PFSK-1 (cell line): ENCODE results near the gene TMEM176A.

ENCODE experiments used
- POLR2AphosphoS5 ChIP-seq: IDR thresholded peaks from 2 replicates; pipeline ENCODE4 v1.6.1; 2012; ENCODE audit warnings: low read depth, mild to moderate bottlenecking, control low read depth, low read length, moderate library complexity
- REST ChIP-seq, 2 experiments: IDR thresholded peaks; 2 replicates each; pipeline versions ENCODE4 v1.6.1 to v1.8.0; 2011 to 2012; ENCODE audit warnings: low read depth in 2 of 2, low read length in 2 of 2, control low read depth in 1 of 2, inconsistent platforms in 1 of 2, mild to moderate bottlenecking in 1 of 2, moderate library complexity in 1 of 2; ENCODE audit not compliant: insufficient read depth in 1 of 2
- TAF1 ChIP-seq: IDR thresholded peaks from 2 replicates; pipeline ENCODE4 v1.6.1; 2012; ENCODE audit warnings: low read length, control low read depth, borderline replicate concordance; ENCODE audit not compliant: insufficient read depth

DNA sequence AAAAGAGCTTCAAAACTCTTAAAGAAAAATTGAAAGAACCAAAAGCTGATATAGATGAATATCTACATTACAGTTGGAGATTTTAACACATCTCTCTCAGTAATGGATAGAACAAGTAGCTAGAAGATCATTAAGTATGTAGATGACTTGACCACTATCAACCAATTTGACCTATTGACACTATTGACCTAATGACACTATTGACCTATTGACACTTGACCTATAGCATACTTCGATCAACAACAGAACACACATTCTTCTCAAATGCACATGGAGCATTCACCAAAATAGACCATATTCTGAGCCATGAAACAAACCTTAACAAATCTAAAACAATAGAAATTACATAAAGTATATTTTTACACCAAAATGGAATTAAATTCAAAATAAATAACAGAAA is 41.1 kb upstream of the TMEM176A start:
- no peak for TF ChIP-seq TAF1
- TF ChIP-seq POLR2AphosphoS5: no peak
- TF ChIP-seq REST (IDR thresholded peaks at IDR 0.05; ENCODE audit: insufficient read depth in 1 of 2, low read depth in 2 of 2, low read length in 2 of 2): no peak
